HG03457 (cell line): ENCODE data around the gene TRAF2.
"Not testable (repeated sequence)": the region's sequence is repeated elsewhere in the genome, so short reads cannot be mapped to it uniquely, and the experiment has no call there.

Experiments used
- ATAC-seq: cut with Tn5 transposase; IDR thresholded peaks from one replicate; pipeline ENCODE4 v1.9.1; 2021; ENCODE audit warnings: moderate number of reproducible peaks; ENCODE audit not compliant: unreplicated experiment

TRAF2 gene

DNA sequence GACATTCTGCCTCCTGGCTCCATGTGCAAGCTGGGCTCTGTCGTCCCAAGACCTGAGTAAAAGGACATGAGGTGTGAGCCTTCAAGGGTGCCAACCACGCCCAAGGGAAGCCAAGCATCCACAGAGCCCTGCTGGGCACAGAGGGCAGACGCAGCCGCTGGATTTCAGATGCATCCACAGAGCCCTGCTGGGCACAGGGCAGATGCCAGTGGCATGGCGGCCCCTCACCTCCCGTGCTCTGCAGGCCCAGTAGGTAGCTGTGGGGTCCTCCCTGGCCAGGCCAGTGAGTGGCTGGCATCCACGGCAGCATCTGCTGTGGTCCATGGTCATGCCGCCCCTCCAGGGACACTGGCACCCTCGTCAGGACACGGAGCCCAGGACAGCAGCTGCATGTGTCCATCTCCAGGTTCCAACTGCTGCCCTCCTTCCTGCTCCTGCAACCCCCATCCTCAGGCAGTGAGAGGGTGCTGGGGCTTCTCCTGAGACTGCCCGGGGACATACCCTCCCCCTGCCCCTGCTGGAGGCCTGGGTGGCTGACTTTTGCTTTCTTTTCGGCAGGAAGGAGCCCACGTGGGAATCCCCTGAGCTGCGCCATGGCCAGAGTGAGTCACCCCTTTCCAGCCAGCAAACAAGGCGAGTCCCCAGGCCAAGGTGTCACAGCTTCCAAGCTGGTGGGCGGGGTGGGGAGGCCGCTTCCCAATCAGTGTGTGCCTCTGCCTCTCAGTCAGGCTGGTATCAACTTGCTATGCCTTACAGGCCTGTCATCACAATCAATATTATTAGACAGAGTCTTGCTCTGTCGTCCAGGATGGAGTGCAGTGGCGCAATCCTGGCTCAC is 4.0 kb upstream of the TRAF2 start:
- no peak for ATAC-seq

- not testable (repeated sequence) for ATAC-seq
Measured at GRCh38 chr9:136882947-136883283, 3.4 kb upstream of the TRAF2 start.

DNA sequence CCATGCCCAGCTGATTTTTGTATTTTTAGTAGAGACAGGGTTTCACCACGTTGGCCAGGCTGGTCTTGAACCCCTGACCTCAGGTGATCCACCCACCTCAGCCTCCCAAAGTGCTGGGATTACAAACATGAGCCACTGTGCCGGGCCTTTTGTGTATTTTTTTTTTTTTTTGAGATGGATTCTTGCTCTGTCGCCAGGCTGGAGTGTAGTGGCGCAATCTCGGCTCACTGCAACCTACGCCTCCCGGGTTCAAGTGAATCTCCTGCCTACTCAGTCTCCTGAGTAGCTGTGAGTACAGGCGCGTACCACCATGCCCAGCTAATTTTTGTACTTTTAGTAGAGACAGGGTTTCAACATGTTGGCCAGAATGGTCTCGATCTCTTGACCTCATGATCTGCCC is 2.6 kb upstream of the TRAF2 start:
- not testable (repeated sequence) for ATAC-seq

DNA sequence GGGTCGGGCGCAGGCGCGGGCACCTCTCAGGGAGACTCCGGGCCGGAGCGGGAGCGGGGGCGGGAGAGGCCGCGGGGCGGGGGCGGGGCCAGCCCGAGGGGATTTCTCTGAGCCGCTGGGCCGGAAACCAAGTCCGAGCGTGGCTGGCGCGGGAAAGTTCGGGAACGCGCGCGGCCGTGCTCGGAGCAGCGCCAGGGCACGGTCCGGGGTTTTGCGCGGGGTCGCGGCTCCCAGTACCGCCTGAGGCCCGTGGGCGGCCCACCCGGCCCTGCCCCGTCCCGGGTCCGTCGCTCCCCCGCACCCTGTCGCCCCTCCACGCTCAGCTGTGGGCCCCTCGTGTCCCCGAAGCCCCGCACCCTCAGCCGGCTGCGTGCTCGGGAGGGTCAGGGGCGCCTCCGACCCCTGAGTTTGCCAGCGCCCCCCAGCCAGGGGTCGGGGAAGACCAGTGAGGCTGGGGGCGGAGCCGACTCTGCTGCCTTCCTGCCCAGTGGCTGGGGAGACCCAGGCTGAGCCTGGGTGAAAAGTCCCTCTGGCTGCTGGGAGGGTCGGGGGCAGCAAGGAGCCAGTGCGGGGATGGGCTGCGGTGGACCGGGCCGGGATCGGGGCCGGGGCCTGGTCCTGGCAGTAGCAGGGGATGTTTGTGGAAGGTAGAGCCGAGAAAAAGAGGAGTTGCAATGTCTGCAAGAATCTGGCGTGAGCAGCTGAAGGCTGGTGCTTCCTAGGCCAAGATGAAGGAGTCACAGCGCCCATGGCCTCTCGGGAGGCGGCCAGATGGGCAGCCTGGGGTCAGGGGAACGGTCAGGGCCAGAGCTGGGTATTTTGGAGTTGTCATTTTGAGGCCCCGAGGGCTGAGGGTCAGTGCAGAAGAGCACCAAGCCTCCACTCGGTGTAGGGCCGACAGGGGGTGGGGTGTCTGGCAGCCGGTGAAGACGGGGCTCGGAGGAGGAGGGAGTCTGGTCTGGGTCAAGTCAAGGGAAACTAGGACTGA is 588 bp downstream of the TRAF2 start:
- peak; percentile 17 for ATAC-seq

GRCh38 chr9:136888454-136888853 is 2.1 kb downstream of the TRAF2 start:
- ATAC-seq: no peak

DNA sequence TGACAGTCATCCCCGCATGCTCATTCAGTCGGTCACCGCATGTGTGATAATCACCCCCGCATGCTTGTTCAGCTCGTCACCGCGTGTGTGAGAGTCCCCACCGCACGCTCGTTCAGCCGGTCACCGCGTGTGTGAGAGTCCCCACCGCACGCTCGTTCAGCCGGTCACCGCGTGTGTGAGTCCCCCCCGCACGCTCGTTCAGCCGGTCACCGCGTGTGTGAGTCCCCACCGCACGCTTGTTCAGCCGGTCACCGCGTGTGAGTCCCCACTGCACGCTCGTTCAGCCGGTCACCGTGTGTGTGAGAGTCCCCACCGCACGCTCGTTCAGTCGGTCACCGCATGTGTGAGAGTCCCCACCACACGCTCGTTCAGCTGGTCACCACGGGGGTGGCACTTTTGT is 3.5 kb downstream of the TRAF2 start:
- no peak for ATAC-seq

GRCh38 chr9:136890661-136891060 is 4.3 kb downstream of the TRAF2 start:
- ATAC-seq: no peak

DNA sequence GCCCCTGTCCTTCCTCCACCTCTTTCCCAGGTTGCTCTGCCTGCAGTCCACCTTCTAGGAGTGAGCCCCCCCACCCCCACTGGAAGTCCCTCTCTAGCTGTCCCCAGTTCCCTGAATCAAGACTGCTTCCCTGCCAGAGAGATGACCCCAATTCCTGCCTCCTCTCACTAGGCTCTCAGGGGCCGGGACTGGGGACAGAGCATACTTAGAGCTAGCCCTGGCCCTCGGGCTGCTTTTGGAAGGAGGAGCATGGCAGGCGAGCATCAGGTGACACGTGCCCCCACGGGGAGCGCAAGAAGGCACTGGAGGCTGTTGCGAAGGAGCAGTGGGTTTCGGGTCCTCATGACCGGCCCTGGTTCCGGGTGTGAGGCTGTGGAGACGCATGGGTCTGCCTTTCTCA is 9.7 kb downstream of the TRAF2 start:
- no peak for ATAC-seq

DNA sequence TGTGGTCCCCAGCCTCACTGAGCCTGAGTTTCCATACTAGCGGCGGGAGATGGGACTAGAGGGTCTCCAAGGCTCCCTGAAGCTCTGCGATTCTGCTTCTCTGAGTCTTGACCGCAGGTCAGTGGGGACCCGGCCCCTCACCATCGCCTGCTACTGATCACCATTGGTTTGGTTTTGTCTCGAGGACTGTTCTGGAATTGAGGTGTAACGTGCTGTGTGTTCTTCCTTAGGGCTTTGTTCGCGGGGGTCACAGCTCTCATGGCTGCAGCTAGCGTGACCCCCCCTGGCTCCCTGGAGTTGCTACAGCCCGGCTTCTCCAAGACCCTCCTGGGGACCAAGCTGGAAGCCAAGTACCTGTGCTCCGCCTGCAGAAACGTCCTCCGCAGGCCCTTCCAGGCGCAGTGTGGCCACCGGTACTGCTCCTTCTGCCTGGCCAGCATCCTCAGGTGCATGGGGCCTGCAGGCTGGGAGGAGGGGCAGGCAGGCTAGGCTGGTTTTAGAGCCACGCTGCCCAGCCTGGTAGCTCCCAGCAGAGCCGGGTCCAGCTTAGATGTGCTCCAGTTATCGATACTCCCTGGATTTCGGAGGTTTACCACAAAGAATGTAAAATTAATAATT is 12.3 kb downstream of the TRAF2 start:
- no peak for ATAC-seq

- ATAC-seq: no peak
Measured at GRCh38 chr9:136899196-136899595, 12.9 kb downstream of the TRAF2 start.

DNA sequence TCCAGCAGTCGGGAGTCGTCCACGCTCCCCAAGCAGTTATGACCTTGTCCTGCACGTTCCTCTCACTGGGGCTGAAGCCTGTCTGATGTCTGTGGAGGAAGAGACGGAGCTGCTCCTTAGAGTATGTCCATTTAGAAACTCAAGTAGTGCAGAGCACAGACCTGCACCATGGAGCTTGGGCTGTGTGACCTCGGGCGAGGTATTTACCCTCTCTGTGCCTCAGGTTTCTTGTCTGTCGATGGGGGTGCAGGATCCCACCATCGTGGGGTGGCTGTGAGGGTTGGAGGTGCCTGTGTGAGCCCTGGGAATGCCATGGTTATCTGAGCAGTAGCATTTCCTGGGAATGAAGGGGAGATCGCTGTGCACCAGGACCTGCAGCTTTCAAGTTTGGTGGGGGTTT is 14.2 kb downstream of the TRAF2 start:
- no peak for ATAC-seq

DNA sequence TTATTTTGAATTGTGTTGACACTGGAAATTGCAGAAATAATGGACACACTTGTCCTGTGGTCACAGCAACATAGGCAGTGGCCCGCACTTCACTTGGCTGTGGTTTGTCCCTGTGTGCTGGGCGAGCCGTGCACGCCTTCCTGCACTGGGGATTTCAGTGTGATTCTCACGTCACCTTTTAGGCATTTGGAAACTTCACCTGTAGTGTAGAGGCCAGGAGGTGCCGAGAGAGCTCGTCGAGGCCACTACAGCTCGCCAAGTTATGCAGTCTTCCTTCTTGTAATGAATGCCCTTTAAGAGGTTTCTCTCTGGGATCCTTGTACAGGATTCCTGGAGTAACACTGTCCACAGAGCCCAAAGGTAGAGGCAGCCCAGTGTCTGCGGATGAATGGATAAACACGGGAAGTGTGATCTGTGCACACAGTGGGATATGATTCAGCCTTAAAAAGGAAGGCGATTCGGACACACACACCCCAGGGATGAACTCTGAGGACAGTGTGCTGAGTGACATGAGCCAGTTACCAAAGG is 14.7 kb downstream of the TRAF2 start:
- ATAC-seq: no peak

GRCh38 chr9:136901516-136902258 is 15.4 kb downstream of the TRAF2 start:
- ATAC-seq: no peak

DNA sequence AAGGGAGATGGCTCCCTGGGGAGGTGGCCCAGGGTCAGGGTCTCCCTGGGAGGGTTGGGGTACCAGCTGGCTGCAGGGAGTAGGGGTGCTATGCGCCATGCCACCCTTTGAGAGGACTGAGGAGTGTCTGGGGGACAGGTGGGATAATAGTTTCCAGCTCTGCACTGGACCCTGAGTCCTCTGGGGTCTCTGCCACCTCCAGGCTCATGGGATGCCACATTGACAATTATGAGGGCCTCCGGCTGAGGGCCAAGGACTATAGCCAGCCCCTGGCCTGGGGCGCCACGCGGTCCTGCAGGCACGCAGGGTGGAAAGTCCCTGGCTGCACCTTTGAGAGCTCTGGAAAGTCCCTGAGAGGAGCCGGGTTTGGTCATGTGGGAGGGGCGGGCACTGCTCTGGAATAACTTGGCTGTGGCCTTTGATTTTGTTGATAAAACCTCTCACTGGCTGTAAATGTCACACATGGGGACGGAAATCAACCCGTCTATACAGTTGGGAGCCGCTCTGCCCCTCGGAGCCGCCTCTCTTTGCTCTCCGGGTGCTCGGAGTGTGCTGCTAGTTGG is 16.0 kb downstream of the TRAF2 start:
- no peak for ATAC-seq

DNA sequence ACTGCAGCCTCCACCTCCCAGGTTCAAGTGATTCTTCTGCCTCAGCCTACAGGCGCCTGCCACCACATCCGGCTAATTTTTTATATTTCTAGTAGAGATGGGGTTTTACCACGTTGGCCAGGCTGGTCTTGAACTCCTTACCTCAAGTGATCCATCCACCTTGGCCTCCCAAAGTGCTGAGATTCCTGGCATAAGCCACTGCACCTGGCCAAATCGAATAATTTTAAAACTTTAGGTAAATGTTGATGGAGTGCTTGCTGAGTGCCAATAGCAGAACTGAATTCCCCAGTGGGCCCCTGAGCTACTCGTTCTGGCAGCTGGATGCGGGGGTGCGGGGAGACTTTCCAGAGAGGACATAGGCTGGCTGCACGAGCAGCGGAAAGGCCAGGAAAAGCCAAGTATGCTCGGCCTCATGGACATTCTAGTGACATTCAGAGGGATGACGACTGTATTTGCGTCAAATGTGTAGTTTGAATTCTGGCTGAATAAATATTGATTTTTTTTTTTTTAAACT is 16.8 kb downstream of the TRAF2 start:
- no peak for ATAC-seq

GRCh38 chr9:136906266-136906665 is 19.9 kb downstream of the TRAF2 start:
- ATAC-seq: no peak

- ATAC-seq: no peak
Measured at GRCh38 chr9:136907011-136907914, 20.9 kb downstream of the TRAF2 start.

DNA sequence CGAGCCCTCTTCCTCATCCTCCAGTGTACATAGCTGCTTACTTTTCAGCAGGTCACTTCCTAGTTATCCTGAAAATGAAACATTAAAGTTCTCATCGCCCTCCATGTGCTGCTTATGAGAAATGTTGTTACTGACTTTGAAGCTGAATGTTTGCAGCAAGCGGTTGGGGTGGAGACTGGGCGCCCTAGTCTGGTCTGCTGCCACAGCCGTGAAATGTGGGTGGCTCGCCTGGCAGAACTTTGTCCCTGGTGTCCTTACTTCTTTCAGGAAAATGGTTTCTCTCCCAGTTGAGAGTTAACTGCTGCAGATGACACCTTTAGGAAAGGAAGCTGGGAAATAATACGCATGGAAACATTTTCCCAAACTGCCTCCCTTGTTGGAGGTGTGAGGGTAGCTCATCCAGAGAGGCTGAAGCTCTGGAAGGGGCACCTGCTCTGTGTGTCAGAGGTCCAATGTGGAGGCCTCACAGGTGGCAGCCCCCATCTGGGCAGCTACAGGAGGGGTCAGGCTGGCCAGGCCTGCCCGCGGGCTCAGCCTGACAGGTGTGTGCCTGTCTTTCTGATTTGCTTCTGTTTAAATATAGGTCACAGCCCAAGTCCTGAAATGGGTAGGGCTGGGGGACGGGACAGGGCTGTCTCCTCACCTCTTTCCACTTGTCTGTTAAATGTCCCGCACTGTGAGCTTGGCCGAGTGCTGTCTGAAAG is 24.0 kb downstream of the TRAF2 start:
- no peak for ATAC-seq
